ENCODE data around the gene PC. TPM values are rescaled to one million over a fixed set of nuclear protein-coding genes. Genes with fewer than 3 reads are reported as not detected.
A peak's percentile ranks its signal among the peaks of the same experiment; 100 is the strongest.

The PC gene
- total and polyA plus RNA-seq, 10 donors = 3.4 to 8.8 (median 5.3) TPM

GRCh38 chr11:66976925-66977324 is 18.7 kb upstream of the PC start:
- intact Hi-C loops (cut with DNase I; ENCODE audit: low total_unique reads) = no loop called here
- no peak overlapping the region for H3K27ac ChIP-seq
- TF ChIP-seq CTCF (IDR thresholded peaks at IDR 0.05 in 8 of 11, conservative IDR thresholded peaks at IDR 0.05 in 3 of 11) (no peak), POLR2A (IDR thresholded peaks at IDR 0.05) (no peak), POLR2AphosphoS5 (IDR thresholded peaks at IDR 0.05) (no peak)
- peaks cover 0 to 34% (median 0%) of the 10 kb centered on the region in 7 donors for H3K27me3 ChIP-seq (replicated peaks in 1 of 7)
- WGBS, 5 donors = 76 to 95% (median 83%) methylated on average over 5 to 6 of the region's 6 CpGs
- peaks cover 0 to 30% (median 18%) of the 10 kb centered on the region in 8 donors for H3K9me3 ChIP-seq
- DNase-seq = no peak
- peaks cover 0 to 7% (median 3%) of the 10 kb centered on the region in 6 donors for H3K4me1 ChIP-seq
- no peak overlapping the region for H3K4me3 ChIP-seq
- H3K36me3 ChIP-seq = no peaks in the 10 kb centered on the region

DNA sequence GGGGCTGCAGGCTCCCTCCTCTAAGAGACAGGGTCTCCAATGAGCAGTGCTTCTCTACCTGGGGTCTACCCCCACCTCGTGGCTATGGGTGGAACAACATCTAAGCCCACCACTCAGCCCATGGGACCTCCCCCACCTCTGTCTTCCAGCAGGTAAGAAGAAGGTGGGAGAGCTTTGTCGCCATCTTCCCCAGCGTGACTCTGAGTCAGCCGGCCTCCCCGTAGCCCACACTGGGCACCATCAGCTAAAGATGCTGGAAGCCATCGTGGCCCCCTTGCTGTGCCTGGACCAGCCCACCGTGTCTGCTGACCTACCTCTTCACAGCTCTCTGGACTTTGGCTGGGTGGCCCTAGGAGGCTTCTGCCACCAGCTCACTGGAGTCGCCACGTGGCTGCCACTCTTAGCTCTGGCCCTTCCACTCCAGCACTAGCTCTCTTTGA is 17.9 kb upstream of the PC start:
- WGBS, 5 donors = 43 to 58% (median 44%) methylated on average over 7 to 9 of the region's 9 CpGs
- Histone ChIP-seq H3K4me3 (no peak overlapping the region), H3K27ac (no peak overlapping the region), H3K36me3 (no peaks in the 10 kb centered on the region), H3K4me1 (peaks cover 0 to 2% (median 0%) of the 10 kb centered on the region in 6 donors), H3K27me3 (replicated peaks in 1 of 7) (peaks cover 0 to 36% (median 0%) of the 10 kb centered on the region in 7 donors), H3K9me3 (peaks cover 0 to 30% (median 18%) of the 10 kb centered on the region in 8 donors)
- DNase-seq = no peak
- TF ChIP-seq POLR2A (IDR thresholded peaks at IDR 0.05) (no peak), POLR2AphosphoS5 (IDR thresholded peaks at IDR 0.05) (no peak), CTCF (IDR thresholded peaks at IDR 0.05 in 8 of 11, conservative IDR thresholded peaks at IDR 0.05 in 3 of 11) (peak in 8 of 11 experiments; percentile 7 to 52 (median 34))
- intact Hi-C loops (cut with DNase I; ENCODE audit: low total_unique reads) = no loop called here

DNA sequence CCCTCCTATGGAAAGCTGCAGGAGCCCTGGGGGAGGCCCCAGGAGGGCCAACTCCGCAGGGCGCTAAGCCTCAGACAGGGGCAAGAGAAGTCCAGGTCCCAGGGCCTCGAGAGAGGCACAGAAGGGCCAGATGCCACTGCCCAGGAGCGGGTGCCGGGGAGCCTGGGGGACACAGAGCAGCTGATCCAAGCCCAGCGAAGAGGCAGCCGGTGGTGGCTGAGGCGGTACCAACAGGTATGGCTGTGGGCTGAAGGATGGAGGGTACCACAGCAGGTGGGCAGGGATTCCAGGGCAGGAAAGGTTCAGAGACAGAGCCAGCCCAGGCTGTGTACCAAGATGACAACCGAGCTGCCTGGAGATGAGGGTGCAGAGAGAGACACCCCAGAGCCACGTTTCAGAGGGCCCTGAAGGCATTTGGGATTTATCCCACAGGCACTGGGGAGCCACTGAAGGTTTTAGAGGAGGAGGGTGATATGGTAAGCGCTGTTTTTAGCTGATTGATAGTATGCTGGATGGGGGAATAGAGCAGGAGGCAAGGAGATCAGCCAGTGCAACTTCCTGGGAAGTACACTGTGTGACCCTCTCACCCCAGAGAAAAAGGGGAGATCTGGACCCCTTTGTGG is 17.3 kb upstream of the PC start:
- Histone ChIP-seq H3K27ac (no peak overlapping the region), H3K9me3 (peaks cover 0 to 30% (median 18%) of the 10 kb centered on the region in 8 donors), H3K4me3 (no peak overlapping the region), H3K36me3 (no peaks in the 10 kb centered on the region), H3K27me3 (replicated peaks in 1 of 7) (peaks cover 0 to 40% (median 0%) of the 10 kb centered on the region in 7 donors), H3K4me1 (peaks cover 0 to 3% (median 0%) of the 10 kb centered on the region in 6 donors)
- intact Hi-C loops (cut with DNase I; ENCODE audit: low total_unique reads) = no loop called here
- TF ChIP-seq POLR2A (IDR thresholded peaks at IDR 0.05) (no peak), CTCF (IDR thresholded peaks at IDR 0.05 in 8 of 11, conservative IDR thresholded peaks at IDR 0.05 in 3 of 11) (no peak), POLR2AphosphoS5 (IDR thresholded peaks at IDR 0.05) (no peak)
- 62 to 76% (median 75%) methylated on average over 4 to 11 of the region's 11 CpGs for WGBS, 5 donors
- no peak for DNase-seq

DNA sequence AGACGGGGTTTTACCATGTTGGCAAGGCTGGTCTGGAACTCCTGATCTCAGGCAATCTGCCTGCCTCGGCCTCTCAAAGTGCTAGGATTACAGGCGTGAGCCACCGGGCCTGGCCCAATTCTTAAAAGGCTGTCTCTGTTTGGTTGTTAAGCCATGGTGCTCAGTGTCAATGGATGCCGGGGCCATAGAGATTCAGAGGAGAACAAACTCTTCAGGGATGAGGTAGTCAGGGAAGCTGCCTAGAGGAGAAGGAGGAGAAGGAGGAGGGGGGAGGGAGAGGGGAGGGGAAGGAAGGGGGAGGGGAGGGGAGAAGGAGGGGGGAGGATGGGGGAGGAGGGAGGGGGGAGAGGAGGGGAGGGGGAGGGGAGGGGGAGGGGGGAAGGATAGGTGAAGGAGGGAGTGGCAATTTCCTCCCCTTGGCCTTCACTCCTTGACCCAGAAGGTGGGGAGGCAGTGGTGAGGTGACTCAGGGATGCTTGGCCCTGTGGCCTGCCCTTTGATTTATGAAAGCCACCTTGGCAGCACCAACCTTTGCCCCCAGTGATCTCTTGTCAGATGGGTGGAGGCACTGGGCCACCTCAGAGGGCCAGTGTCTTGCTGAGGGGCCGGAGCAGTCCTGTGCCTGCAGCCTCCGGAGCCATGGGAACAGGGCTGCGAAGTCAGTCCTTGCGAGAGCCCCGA is 16.7 kb upstream of the PC start, which contains the start of gene C11orf86:
TSS of gene C11orf86 (plus strand) at position 581 of the 681 bp plus-strand sequence. CDS start at position 640, 59 bp downstream.
- intact Hi-C loops (cut with DNase I; ENCODE audit: low total_unique reads) = no loop called here
- Histone ChIP-seq H3K27ac (no peak within 1 kb of the TSS), H3K4me1 (peaks cover 0 to 3% (median 0%) of the 10 kb centered on the region in 6 donors), H3K9me3 (peaks cover 0 to 30% (median 18%) of the 10 kb centered on the region in 8 donors), H3K4me3 (no peak within 1 kb of the TSS), H3K27me3 (replicated peaks in 1 of 7) (peaks cover 0 to 38% (median 0%) of the 10 kb centered on the region in 7 donors), H3K36me3 (no peaks in the 10 kb centered on the region)
- no peak for TF ChIP-seq POLR2A (IDR thresholded peaks at IDR 0.05)
- no peak for TF ChIP-seq CTCF (IDR thresholded peaks at IDR 0.05 in 8 of 11, conservative IDR thresholded peaks at IDR 0.05 in 3 of 11)
- TF ChIP-seq POLR2AphosphoS5 (IDR thresholded peaks at IDR 0.05) = no peak
- 78 to 92% (median 86%) methylated on average over 5 to 10 of the region's 10 CpGs for WGBS, 5 donors
- no peak for DNase-seq
